Sigmoid colon (tissue), 7 donors: ENCODE measurements around the gene CTXND1. TPM values are rescaled to one million over a fixed set of nuclear protein-coding genes. Genes with fewer than 3 reads are reported as not detected.

Experiments
- DNase-seq: peaks from one replicate; pipeline ENCODE4 v3.0.0-alpha.2; 2019
- H3K27ac ChIP-seq, 4 donors: fragments of 200-600 bp; sonication (generic); one replicate each; pipeline ENCODE4 v1.5.1; 2016 to 2019; ENCODE audit warnings: mild to moderate bottlenecking in 1 of 4
- H3K27me3 ChIP-seq, 3 donors: fragments of 200-600 bp; sonication (generic); one replicate each; pipeline ENCODE4 v1.5.1; 2019; ENCODE audit warnings: mild to moderate bottlenecking in 1 of 3
- H3K36me3 ChIP-seq, 4 donors: fragments of 200-600 bp; sonication (generic); one replicate each; pipeline ENCODE4 v1.5.1; 2016 to 2019
- H3K4me1 ChIP-seq, 4 donors: fragments of 200-600 bp; sonication (generic); one replicate each; pipeline ENCODE4 v1.5.1; 2017 to 2019
- H3K4me3 ChIP-seq, 4 donors: fragments of 200-600 bp; sonication (generic); one replicate each; pipeline ENCODE4 v1.5.1; 2017 to 2019; ENCODE audit warnings: mild to moderate bottlenecking in 2 of 4, moderate library complexity in 1 of 4
- H3K9me3 ChIP-seq, 4 donors: fragments of 200-600 bp in 3 of 4; sonication (generic) in 3 of 4; one replicate each; pipeline versions ENCODE4 v1.5.1 to v1.6.1; 2013 to 2019
- EP300 ChIP-seq, 4 donors: sonication (generic); formaldehyde crosslinking; IDR thresholded peaks; one replicate each; pipeline ENCODE4 v1.6.1; 2017; ENCODE audit warnings: antibody characterized with exemption in 4 of 4
- POLR2A ChIP-seq, 2 donors: fragments of 450-650 bp; IDR thresholded peaks; one replicate each; pipeline ENCODE4 v1.6.1; 2016; ENCODE audit warnings: antibody characterized with exemption in 2 of 2, mild to moderate bottlenecking in 2 of 2, moderate library complexity in 2 of 2
- POLR2AphosphoS5 ChIP-seq, 4 donors: sonication (generic); formaldehyde crosslinking; IDR thresholded peaks; one replicate each; pipeline ENCODE4 v1.6.1; 2017; ENCODE audit warnings: antibody characterized with exemption in 4 of 4
- WGBS, 2 donors: extraction: QIAGEN DNeasy Blood & Tissue Kit; methylation state at CpG; one replicate each; pipeline ENCODE4 v1.1.7; 2013; 5-methylcytosine and 5-hydroxymethylcytosine counted together
- intact Hi-C: fragments of 100-400 bp; cut with DNase I; formaldehyde crosslinking; loops from one replicate; pipeline ENCODE4 v1.15.1; 2023
- polyA plus RNA-seq, 3 donors: library from polyadenylated mRNA; stranded (reverse); fragments of 200-250 nt; gene quantifications; one replicate each; pipeline ENCODE4 v1.2.3, GENCODE V29; 2013
- total RNA-seq, 4 donors: library from RNA; depleted of rRNA; stranded (reverse); fragments of >200 nt; gene quantifications; one replicate each; pipeline ENCODE4 v1.1.0, GENCODE V29; 2016
- TF ChIP-seq, protein P1 (sequence below), 4 experiments: fragments of 450-650 bp in 3 of 4; fragments of 200-600 bp in 1 of 4; IDR thresholded peaks; one replicate each; pipeline ENCODE4 v1.5.1; 2016 to 2019; ENCODE audit warnings: antibody characterized with exemption in 4 of 4, mild to moderate bottlenecking in 3 of 4, moderate library complexity in 2 of 4
- donor health status: healthy with polysubstance abuse.
- donor health status: Bipolar disorder and iron deficiency.
- donor health status: healthy.

The CTXND1 gene
- total and polyA plus RNA-seq, 7 donors: 0.16 to 0.71 (median 0.55) TPM

DNA sequence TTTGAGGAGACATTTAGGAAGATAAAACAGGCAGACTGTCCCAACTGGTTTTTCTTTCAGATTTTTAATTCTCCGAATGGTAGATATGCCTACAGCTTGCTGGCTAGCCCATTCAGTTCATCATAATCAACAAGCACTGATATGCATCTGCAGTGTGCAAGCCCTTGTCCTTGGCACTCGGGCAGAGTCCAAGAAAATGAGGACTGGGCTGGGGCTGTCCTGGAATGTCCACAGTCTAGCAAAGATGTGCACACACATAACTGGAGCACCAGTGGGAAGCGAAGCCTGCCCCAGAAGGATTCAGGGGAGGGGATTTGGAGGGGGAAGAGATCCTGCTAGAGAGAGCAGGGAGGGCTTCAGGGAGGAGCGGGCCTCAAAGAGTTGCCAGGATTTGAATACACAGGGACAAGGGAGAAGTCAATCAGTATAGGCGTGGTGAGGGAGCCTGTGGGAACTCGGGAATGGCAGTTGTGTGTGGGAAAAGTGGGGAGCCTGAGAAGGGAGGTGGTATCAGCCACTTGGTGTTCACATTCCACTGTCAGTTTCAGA lies 90.5 kb downstream of the CTXND1 start:
- H3K4me3 ChIP-seq: no peak overlapping the region
- no peaks in the 10 kb centered on the region for H3K27me3 ChIP-seq
- H3K36me3 ChIP-seq: peaks cover 0 to 11% (median 0%) of the 10 kb centered on the region in 4 donors
- peak overlapping the region in 2 of 4 donors; percentile 56 to 69 for H3K27ac ChIP-seq
- WGBS, 2 donors: 88 to 90% methylated on average over 6 of the region's 6 CpGs
- no peaks in the 10 kb centered on the region for H3K9me3 ChIP-seq
- DNase-seq: peak; percentile 48
- intact Hi-C loops: no loop called here
- TF ChIP-seq POLR2AphosphoS5 (IDR thresholded peaks at IDR 0.05): no peak
- TF ChIP-seq, protein P1, sequence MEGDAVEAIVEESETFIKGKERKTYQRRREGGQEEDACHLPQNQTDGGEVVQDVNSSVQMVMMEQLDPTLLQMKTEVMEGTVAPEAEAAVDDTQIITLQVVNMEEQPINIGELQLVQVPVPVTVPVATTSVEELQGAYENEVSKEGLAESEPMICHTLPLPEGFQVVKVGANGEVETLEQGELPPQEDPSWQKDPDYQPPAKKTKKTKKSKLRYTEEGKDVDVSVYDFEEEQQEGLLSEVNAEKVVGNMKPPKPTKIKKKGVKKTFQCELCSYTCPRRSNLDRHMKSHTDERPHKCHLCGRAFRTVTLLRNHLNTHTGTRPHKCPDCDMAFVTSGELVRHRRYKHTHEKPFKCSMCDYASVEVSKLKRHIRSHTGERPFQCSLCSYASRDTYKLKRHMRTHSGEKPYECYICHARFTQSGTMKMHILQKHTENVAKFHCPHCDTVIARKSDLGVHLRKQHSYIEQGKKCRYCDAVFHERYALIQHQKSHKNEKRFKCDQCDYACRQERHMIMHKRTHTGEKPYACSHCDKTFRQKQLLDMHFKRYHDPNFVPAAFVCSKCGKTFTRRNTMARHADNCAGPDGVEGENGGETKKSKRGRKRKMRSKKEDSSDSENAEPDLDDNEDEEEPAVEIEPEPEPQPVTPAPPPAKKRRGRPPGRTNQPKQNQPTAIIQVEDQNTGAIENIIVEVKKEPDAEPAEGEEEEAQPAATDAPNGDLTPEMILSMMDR (IDR thresholded peaks at IDR 0.05): no peak
- no peak for TF ChIP-seq EP300 (IDR thresholded peaks at IDR 0.05)
- no peak for TF ChIP-seq POLR2A (IDR thresholded peaks at IDR 0.05)
- peaks cover 0 to 33% (median 9%) of the 10 kb centered on the region in 4 donors for H3K4me1 ChIP-seq

DNA sequence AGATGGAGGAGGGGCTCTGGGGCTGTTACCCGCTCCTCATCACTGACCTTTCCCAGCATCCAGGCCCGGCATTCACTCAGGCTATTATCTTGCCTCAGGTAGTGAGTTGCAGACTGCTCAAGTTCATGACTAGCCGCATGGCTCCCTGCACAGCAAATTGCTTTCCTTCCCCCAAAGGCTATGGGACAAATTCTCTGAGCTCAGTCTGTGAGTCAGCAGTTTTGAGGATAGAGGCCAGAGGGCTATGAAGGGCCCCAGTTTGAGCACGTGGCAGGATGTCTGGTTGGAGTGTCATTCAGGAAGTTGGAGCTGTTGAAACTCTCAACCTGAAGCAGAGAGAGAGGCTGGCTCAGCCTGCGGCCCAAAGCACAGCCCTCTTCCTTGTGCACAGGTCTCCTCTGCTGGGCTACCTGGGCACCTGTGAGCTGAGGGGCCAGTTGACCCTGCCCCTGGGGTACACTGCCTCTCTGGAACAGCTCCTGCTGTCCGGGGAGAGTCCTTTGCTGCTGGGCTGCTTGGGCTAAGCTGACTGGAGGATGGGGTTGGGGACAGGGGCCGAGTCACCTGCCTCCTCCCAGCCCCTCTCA lies 91.3 kb downstream of the CTXND1 start:
- intact Hi-C loops: no loop called here
- 64 to 85% methylated on average over 7 of the region's 7 CpGs for WGBS, 2 donors
- Histone ChIP-seq H3K4me1 (peaks cover 0 to 33% (median 9%) of the 10 kb centered on the region in 4 donors), H3K27ac (peak overlapping the region in 2 of 4 donors; percentile 27 to 69), H3K36me3 (peaks cover 0 to 11% (median 0%) of the 10 kb centered on the region in 4 donors), H3K27me3 (no peaks in the 10 kb centered on the region), H3K9me3 (no peaks in the 10 kb centered on the region), H3K4me3 (no peak overlapping the region)
- TF ChIP-seq EP300 (IDR thresholded peaks at IDR 0.05) (no peak), POLR2A (IDR thresholded peaks at IDR 0.05) (no peak), POLR2AphosphoS5 (IDR thresholded peaks at IDR 0.05) (peak in 2 of 4 donors; percentile 7 to 17)
- TF ChIP-seq, protein P1 (IDR thresholded peaks at IDR 0.05): no peak
- DNase-seq: peak; percentile 78

DNA sequence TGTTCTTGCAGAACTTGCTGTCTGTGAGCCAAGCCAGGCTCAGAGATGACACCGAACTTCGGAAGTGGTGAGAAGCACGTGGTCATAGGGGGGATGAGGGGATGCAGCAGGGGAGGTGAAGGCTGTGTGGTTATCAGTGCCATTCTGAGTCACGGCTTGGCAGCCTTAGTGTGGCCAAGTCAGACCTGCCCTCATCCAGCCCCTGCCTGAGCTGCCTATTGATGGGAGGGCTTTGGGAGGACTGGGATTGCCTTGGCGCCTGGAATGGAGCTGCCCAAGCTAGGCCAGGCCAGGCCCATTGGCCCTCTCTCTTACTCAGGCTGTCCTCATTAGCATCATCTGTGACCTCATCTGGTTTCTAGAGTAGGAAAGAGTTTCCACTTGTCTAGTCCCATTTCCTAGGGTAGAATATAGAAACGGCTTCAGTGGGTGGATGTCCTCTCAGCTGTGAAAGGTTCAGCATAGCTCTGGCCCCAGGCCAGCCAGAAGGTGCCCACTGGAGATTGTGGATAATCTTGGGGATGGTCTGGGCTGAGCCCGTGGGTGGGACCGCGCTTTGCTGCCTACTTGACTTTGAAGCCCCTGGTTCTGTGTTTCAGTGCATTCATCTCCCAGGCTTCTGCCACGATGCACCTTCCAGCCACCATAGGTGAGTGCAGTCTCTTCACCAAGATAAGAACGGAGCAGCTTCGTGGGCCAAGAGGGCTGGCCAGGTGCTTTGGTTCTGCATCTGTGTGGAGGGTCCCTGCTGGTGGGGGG lies 92.0 kb downstream of the CTXND1 start:
- DNase-seq: no peak
- 92 to 94% methylated on average over 12 of the region's 12 CpGs for WGBS, 2 donors
- TF ChIP-seq EP300 (IDR thresholded peaks at IDR 0.05) (no peak), POLR2AphosphoS5 (IDR thresholded peaks at IDR 0.05) (no peak), POLR2A (IDR thresholded peaks at IDR 0.05) (no peak)
- TF ChIP-seq, protein P1 (IDR thresholded peaks at IDR 0.05): no peak
- intact Hi-C loops: loop anchor here (10.0 kb wide), 1 partner anchor 265 kb away; the partner anchor contains the start of gene MTHFS
- Histone ChIP-seq H3K36me3 (peaks cover 0 to 11% (median 0%) of the 10 kb centered on the region in 4 donors), H3K4me1 (peaks cover 0 to 33% (median 9%) of the 10 kb centered on the region in 4 donors), H3K27ac (peak overlapping the region in 1 of 4 donors; percentile 27), H3K9me3 (no peaks in the 10 kb centered on the region), H3K4me3 (no peak overlapping the region), H3K27me3 (no peaks in the 10 kb centered on the region)

DNA sequence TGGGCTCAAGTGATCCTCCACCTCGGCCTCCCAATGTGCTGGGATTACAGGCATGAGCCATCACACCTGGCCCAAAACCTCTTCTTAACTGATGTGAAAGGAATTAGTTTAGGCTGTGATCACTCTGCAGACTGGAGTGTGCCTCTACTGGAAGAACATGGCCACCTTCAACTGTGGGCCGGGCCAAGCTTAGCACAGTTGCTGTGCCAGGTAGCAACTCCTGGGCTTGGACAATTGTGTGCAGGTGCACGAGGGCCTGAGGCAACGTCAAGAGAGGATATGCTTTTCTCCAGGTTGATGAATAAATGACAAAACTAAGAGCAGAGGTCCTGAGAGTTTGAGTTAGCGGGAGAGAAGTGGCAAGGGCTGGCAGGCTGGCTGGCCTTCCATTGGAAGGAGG lies 92.7 kb downstream of the CTXND1 start:
- DNase-seq: no peak
- TF ChIP-seq POLR2AphosphoS5 (IDR thresholded peaks at IDR 0.05): no peak
- TF ChIP-seq, protein P1 (IDR thresholded peaks at IDR 0.05): no peak
- TF ChIP-seq POLR2A (IDR thresholded peaks at IDR 0.05): no peak
- no peak for TF ChIP-seq EP300 (IDR thresholded peaks at IDR 0.05)
- H3K36me3 ChIP-seq: peaks cover 0 to 11% (median 0%) of the 10 kb centered on the region in 4 donors
- intact Hi-C loops: loop anchor here (10.0 kb wide), 1 partner anchor 264 kb away; the partner anchor contains the start of gene MTHFS
- H3K4me1 ChIP-seq: peaks cover 0 to 33% (median 9%) of the 10 kb centered on the region in 4 donors
- no peak overlapping the region for H3K4me3 ChIP-seq
- no peaks in the 10 kb centered on the region for H3K27me3 ChIP-seq
- WGBS, 2 donors: 95 to 96% methylated on average over 5 of the region's 5 CpGs
- no peak overlapping the region for H3K27ac ChIP-seq
- H3K9me3 ChIP-seq: no peaks in the 10 kb centered on the region
